Activated T-cell treated with anti-CD3 and anti-CD28 coated beads, Interleukin-2, amount 50 U/mL, for 4 hours (primary cell): ENCODE data around the gene CTNND2. TPM values are rescaled to one million over a fixed set of nuclear protein-coding genes. Genes with fewer than 3 reads are reported as not detected.

Experiments used
- ATAC-seq, 2 donors: fragments of 200-7000 bp; cut with Tn5 transposase; one replicate each; pipeline ENCODE4 v1.10.0; 2021
- DNase-seq: peaks from one replicate; pipeline ENCODE4 v3.0.0-alpha.2; 2020
- H3K27me3 Mint-ChIP-seq: one replicate; pipeline ENCODE4 v1.8.0; 2021; ENCODE audit warnings: low read depth, mixed read lengths
- H3K36me3 Mint-ChIP-seq: one replicate; pipeline ENCODE4 v1.8.0; 2022; ENCODE audit warnings: mixed read lengths; ENCODE audit not compliant: insufficient read depth
- H3K4me1 Mint-ChIP-seq: one replicate; pipeline ENCODE4 v1.8.0; 2021; ENCODE audit warnings: low read depth, mixed read lengths
- H3K4me3 Mint-ChIP-seq: one replicate; pipeline ENCODE4 v1.8.0; 2021; ENCODE audit warnings: mild to moderate bottlenecking, moderate library complexity, mixed read lengths
- H3K9me3 Mint-ChIP-seq: one replicate; pipeline ENCODE4 v1.8.0; 2021; ENCODE audit warnings: mixed read lengths
- total RNA-seq, 3 donors: library from RNA; stranded (reverse); gene quantifications; one replicate each; pipeline ENCODE4 v1.2.1, GENCODE V29; 2021

The CTNND2 gene
- total RNA-seq, 3 donors from 2014 or later = not detected

GRCh38 chr5:11898787-11899186 is 5.5 kb downstream of the CTNND2 start:
- Mint-ChIP-seq H3K4me3 (no peak overlapping the region), H3K36me3 (no peaks in the 10 kb centered on the region), H3K9me3 (peaks cover 6% of the 10 kb centered on the region), H3K4me1 (peaks cover 2% of the 10 kb centered on the region), H3K27me3 (peaks cover 18% of the 10 kb centered on the region)
- DNase-seq = no peak
- ATAC-seq = no peak

GRCh38 chr5:11897781-11898180 is 6.5 kb downstream of the CTNND2 start:
- Mint-ChIP-seq H3K36me3 (no peaks in the 10 kb centered on the region), H3K4me3 (no peak overlapping the region), H3K9me3 (peaks cover 5% of the 10 kb centered on the region), H3K27me3 (peaks cover 12% of the 10 kb centered on the region), H3K4me1 (peaks cover under 1% of the 10 kb centered on the region)
- ATAC-seq = no peak
- no peak for DNase-seq

GRCh38 chr5:11894992-11895391 is 9.3 kb downstream of the CTNND2 start:
- ATAC-seq (no peak), DNase-seq (no peak)
- Mint-ChIP-seq H3K36me3 (no peaks in the 10 kb centered on the region), H3K9me3 (peaks cover 4% of the 10 kb centered on the region), H3K4me1 (no peaks in the 10 kb centered on the region), H3K4me3 (no peak overlapping the region), H3K27me3 (no peaks in the 10 kb centered on the region)

GRCh38 chr5:11892832-11893231 is 11.4 kb downstream of the CTNND2 start:
- no peak for ATAC-seq
- H3K36me3 Mint-ChIP-seq = no peaks in the 10 kb centered on the region

GRCh38 chr5:11890777-11891176 is 13.5 kb downstream of the CTNND2 start:
- H3K27me3 Mint-ChIP-seq = no peaks in the 10 kb centered on the region
- H3K4me1 Mint-ChIP-seq = no peaks in the 10 kb centered on the region
- H3K36me3 Mint-ChIP-seq = no peaks in the 10 kb centered on the region
- H3K4me3 Mint-ChIP-seq = no peak overlapping the region
- ATAC-seq = no peak
- no peak for DNase-seq
- H3K9me3 Mint-ChIP-seq = peaks cover 4% of the 10 kb centered on the region

More at GRCh38 chr5:11892832-11893231, 11.4 kb downstream of the CTNND2 start:
- Mint-ChIP-seq H3K4me3 (no peak overlapping the region), H3K4me1 (no peaks in the 10 kb centered on the region), H3K27me3 (no peaks in the 10 kb centered on the region), H3K9me3 (peaks cover 4% of the 10 kb centered on the region)
- no peak for DNase-seq

- no peak for ATAC-seq
- Mint-ChIP-seq H3K9me3 (peaks cover 4% of the 10 kb centered on the region), H3K27me3 (no peaks in the 10 kb centered on the region), H3K4me1 (no peaks in the 10 kb centered on the region), H3K4me3 (no peak overlapping the region), H3K36me3 (no peaks in the 10 kb centered on the region)
- DNase-seq = no peak
These were observed 16.0 kb downstream of the CTNND2 start for GRCh38 chr5:11888221-11888620.

- Mint-ChIP-seq H3K4me1 (no peaks in the 10 kb centered on the region), H3K4me3 (no peak overlapping the region), H3K36me3 (no peaks in the 10 kb centered on the region), H3K27me3 (no peaks in the 10 kb centered on the region), H3K9me3 (peaks cover 14% of the 10 kb centered on the region)
- no peak for ATAC-seq
- DNase-seq = no peak
These were observed 25.4 kb downstream of the CTNND2 start for GRCh38 chr5:11878814-11879213.

- Mint-ChIP-seq H3K4me3 (no peak overlapping the region), H3K9me3 (no peaks in the 10 kb centered on the region), H3K4me1 (no peaks in the 10 kb centered on the region), H3K27me3 (no peaks in the 10 kb centered on the region), H3K36me3 (no peaks in the 10 kb centered on the region)
- DNase-seq (no peak), ATAC-seq (no peak)
These were observed 30.7 kb downstream of the CTNND2 start for GRCh38 chr5:11873587-11873986.

GRCh38 chr5:11869203-11869602 is 35.0 kb downstream of the CTNND2 start:
- H3K4me3 Mint-ChIP-seq = no peak overlapping the region
- peaks cover 3% of the 10 kb centered on the region for H3K9me3 Mint-ChIP-seq
- no peaks in the 10 kb centered on the region for H3K36me3 Mint-ChIP-seq
- no peaks in the 10 kb centered on the region for H3K27me3 Mint-ChIP-seq
- ATAC-seq (no peak), DNase-seq (no peak)
- H3K4me1 Mint-ChIP-seq = no peaks in the 10 kb centered on the region

- peaks cover 3% of the 10 kb centered on the region for H3K9me3 Mint-ChIP-seq
- H3K4me1 Mint-ChIP-seq = no peaks in the 10 kb centered on the region
- no peak overlapping the region for H3K4me3 Mint-ChIP-seq
These were observed 40.3 kb downstream of the CTNND2 start for GRCh38 chr5:11863911-11864310.

GRCh38 chr5:11857391-11857790 is 46.9 kb downstream of the CTNND2 start:
- no peaks in the 10 kb centered on the region for H3K4me1 Mint-ChIP-seq
- DNase-seq = no peak
- peaks cover 8% of the 10 kb centered on the region for H3K9me3 Mint-ChIP-seq
- H3K36me3 Mint-ChIP-seq = no peaks in the 10 kb centered on the region
- no peaks in the 10 kb centered on the region for H3K27me3 Mint-ChIP-seq
- ATAC-seq = no peak
- no peak overlapping the region for H3K4me3 Mint-ChIP-seq

More at GRCh38 chr5:11863911-11864310, 40.3 kb downstream of the CTNND2 start:
- H3K27me3 Mint-ChIP-seq = no peaks in the 10 kb centered on the region
- ATAC-seq = no peak
- no peaks in the 10 kb centered on the region for H3K36me3 Mint-ChIP-seq
- no peak for DNase-seq

- H3K4me3 Mint-ChIP-seq = no peak overlapping the region
- H3K9me3 Mint-ChIP-seq = peaks cover 8% of the 10 kb centered on the region
- H3K27me3 Mint-ChIP-seq = no peaks in the 10 kb centered on the region
These were observed 49.3 kb downstream of the CTNND2 start for GRCh38 chr5:11854936-11855335.

GRCh38 chr5:11853796-11854195 is 50.5 kb downstream of the CTNND2 start:
- ATAC-seq (no peak), DNase-seq (no peak)
- no peaks in the 10 kb centered on the region for H3K27me3 Mint-ChIP-seq
- H3K4me3 Mint-ChIP-seq = no peak overlapping the region
- H3K36me3 Mint-ChIP-seq = no peaks in the 10 kb centered on the region
- peaks cover 8% of the 10 kb centered on the region for H3K9me3 Mint-ChIP-seq
- no peaks in the 10 kb centered on the region for H3K4me1 Mint-ChIP-seq

More at GRCh38 chr5:11854936-11855335, 49.3 kb downstream of the CTNND2 start:
- Mint-ChIP-seq H3K4me1 (no peaks in the 10 kb centered on the region), H3K36me3 (no peaks in the 10 kb centered on the region)
- ATAC-seq (no peak), DNase-seq (no peak)

GRCh38 chr5:11853140-11853539 is 51.1 kb downstream of the CTNND2 start:
- DNase-seq = no peak
- Mint-ChIP-seq H3K9me3 (peaks cover 8% of the 10 kb centered on the region), H3K4me3 (no peak overlapping the region), H3K36me3 (no peaks in the 10 kb centered on the region), H3K27me3 (no peaks in the 10 kb centered on the region), H3K4me1 (no peaks in the 10 kb centered on the region)
- no peak for ATAC-seq

- no peaks in the 10 kb centered on the region for H3K4me1 Mint-ChIP-seq
- H3K27me3 Mint-ChIP-seq = no peaks in the 10 kb centered on the region
- ATAC-seq (no peak), DNase-seq (no peak)
- peaks cover 8% of the 10 kb centered on the region for H3K9me3 Mint-ChIP-seq
- H3K36me3 Mint-ChIP-seq = no peaks in the 10 kb centered on the region
- no peak overlapping the region for H3K4me3 Mint-ChIP-seq
These were observed 51.5 kb downstream of the CTNND2 start for GRCh38 chr5:11852717-11853087.
